HepG2 (cell line): ENCODE results near the gene TMEM217. TPM values are rescaled to one million over a fixed set of nuclear protein-coding genes. Genes with fewer than 3 reads are reported as not detected.
A peak's percentile ranks its signal among the peaks of the same experiment; 100 is the strongest.

Experiments used
- E2F5 ChIP-seq: sonication (generic); formaldehyde crosslinking; conservative IDR thresholded peaks from 2 replicates; pipeline ENCODE4 v1.4.0; 2020; ENCODE audit warnings: missing genetic modification reagents
- KDM5B ChIP-seq: sonication (generic); formaldehyde crosslinking; IDR thresholded peaks from 2 replicates; pipeline ENCODE4 v1.4.0; 2020; ENCODE audit warnings: missing genetic modification reagents, mild to moderate bottlenecking, borderline replicate concordance
- MXD1 ChIP-seq: sonication (generic); formaldehyde crosslinking; IDR thresholded peaks from 2 replicates; pipeline ENCODE4 v1.4.0; 2020; ENCODE audit warnings: mild to moderate bottlenecking, missing genetic modification reagents
- MXD4 ChIP-seq: IDR thresholded peaks from 2 replicates; pipeline ENCODE4 v1.6.1; 2016; ENCODE audit warnings: mild to moderate bottlenecking, missing biosample characterization, missing genetic modification reagents
- PHF5A ChIP-seq: IDR thresholded peaks from one replicate; pipeline ENCODE4 v1.6.1; 2018; ENCODE audit warnings: low read depth, missing genetic modification reagents; ENCODE audit not compliant: unreplicated experiment
- SP140L ChIP-seq: sonication (generic); formaldehyde crosslinking; IDR thresholded peaks from 2 replicates; pipeline ENCODE4 v1.4.0; 2020; ENCODE audit warnings: missing genetic modification reagents, borderline replicate concordance
- TAF15 ChIP-seq: fragments of 200-400 bp; formaldehyde crosslinking; IDR thresholded peaks from one replicate; pipeline ENCODE4 v1.6.1; 2018; ENCODE audit warnings: mild to moderate bottlenecking, low read depth, low read length; ENCODE audit not compliant: poor library complexity, severe bottlenecking
- TERF1 ChIP-seq: sonication (generic); formaldehyde crosslinking; IDR thresholded peaks from 2 replicates; pipeline ENCODE4 v1.8.0; 2022; ENCODE audit warnings: mild to moderate bottlenecking, missing genetic modification reagents, moderate library complexity
- TP53 ChIP-seq: sonication (generic); formaldehyde crosslinking; conservative IDR thresholded peaks from 2 replicates; pipeline ENCODE4 v1.4.0; 2020; ENCODE audit warnings: missing genetic modification reagents
- ZBTB40 ChIP-seq, 2 experiments: fragments of 450-650 bp in 1 of 2; sonication (generic) in 1 of 2; formaldehyde crosslinking in 1 of 2; IDR thresholded peaks; 2 replicates each; pipeline versions ENCODE4 v1.6.1 to v1.8.0; 2016 to 2022; ENCODE audit warnings: antibody characterized with exemption in 1 of 2, mild to moderate bottlenecking in 1 of 2, missing genetic modification reagents in 1 of 2
- ZNF138 ChIP-seq: sonication (generic); formaldehyde crosslinking; IDR thresholded peaks from 2 replicates; pipeline ENCODE4 v1.5.0; 2020; ENCODE audit warnings: mild to moderate bottlenecking, low read depth, missing genetic modification reagents
- ZNF317 ChIP-seq: sonication (generic); formaldehyde crosslinking; IDR thresholded peaks from 2 replicates; pipeline ENCODE4 v1.5.0; 2020; ENCODE audit warnings: mild to moderate bottlenecking, missing genetic modification reagents
- ZNF549 ChIP-seq: sonication (generic); formaldehyde crosslinking; IDR thresholded peaks from 2 replicates; pipeline ENCODE4 v1.5.0; 2020; ENCODE audit warnings: missing genetic modification reagents
- ZNF737 ChIP-seq: sonication (generic); formaldehyde crosslinking; IDR thresholded peaks from 2 replicates; pipeline ENCODE4 v1.5.0; 2020; ENCODE audit warnings: missing genetic modification reagents, mild to moderate bottlenecking, borderline replicate concordance
- ZNF766 ChIP-seq: sonication (generic); formaldehyde crosslinking; IDR thresholded peaks from 2 replicates; pipeline ENCODE4 v1.5.0; 2020; ENCODE audit warnings: missing genetic modification reagents, borderline replicate concordance
- polyA plus RNA-seq, 8 experiments: library from polyadenylated mRNA; depleted of rRNA in 3 of 8; stranded (reverse) in 7 of 8; unstranded in 1 of 8; fragments of >200 nt; fragmentation: Illumina TruSeq in 4 of 8; extraction: Trizol in 4 of 8; gene quantifications; 2 replicates each; pipeline versions ENCODE4 v1.2.1 to v1.2.3, GENCODE V29; 2011 to 2016; ENCODE audit warnings: low read depth in 4 of 8, missing spikeins in 1 of 8, mixed read lengths in 1 of 8; ENCODE audit not compliant: insufficient read depth in 1 of 8
- total RNA-seq, 5 experiments: library from RNA; depleted of rRNA; stranded (reverse); fragments of >200 nt; fragmentation: Illumina TruSeq; extraction: Trizol; gene quantifications; 2 replicates each; pipeline ENCODE4 v1.2.3, GENCODE V29; 2016; ENCODE audit warnings: low read depth in 1 of 5

TMEM217 gene
- total and polyA plus RNA-seq, 2 of the 13 experiments (the other 11 are each of a cell fraction or from before 2014, with no cell fraction given) = 2.3 to 3.4 TPM

GRCh38 chr6:37222125-37222967, 35.6 kb downstream of the TMEM217 start (continued):
- no peak; the same call in 1 of the 2 replicates for TF ChIP-seq ZNF737 (CRISPR knock-in tag)
- no peak for TF ChIP-seq KDM5B
- TF ChIP-seq MXD1 (CRISPR knock-in tag) = peak; percentile 58
- no peak for TF ChIP-seq ZBTB40 (IDR thresholded peaks at IDR 0.05)
- no peak for TF ChIP-seq ZBTB40 (CRISPR knock-in tag; IDR thresholded peaks at IDR 0.05)
- peak; percentile 76; the same call in 1 of the 2 replicates for TF ChIP-seq ZNF766
- no peak for TF ChIP-seq TP53 (CRISPR knock-in tag)
- TF ChIP-seq MXD4 (CRISPR knock-in tag) = peak; percentile 60
- TF ChIP-seq TAF15 = peak; percentile 86
- no peak; the same call in 1 of the 2 replicates for TF ChIP-seq SP140L (CRISPR knock-in tag)
- no peak for TF ChIP-seq TERF1 (CRISPR knock-in tag)
- TF ChIP-seq E2F5 (CRISPR knock-in tag) = no peak
- no peak for TF ChIP-seq ZNF138
- no peak for TF ChIP-seq PHF5A (CRISPR knock-in tag)
- no peak for TF ChIP-seq ZNF549
- TF ChIP-seq ZNF317 (CRISPR knock-in tag) = peak; percentile 73; the same call in 1 of the 2 replicates
